Gastroesophageal sphincter (tissue), 3 donors: ENCODE data around the gene MAPKAPK3.

ENCODE experiments used
- EP300 ChIP-seq: sonication (generic); formaldehyde crosslinking; IDR thresholded peaks from one replicate; pipeline ENCODE4 v1.6.1; 2017; ENCODE audit warnings: antibody characterized with exemption, mild to moderate bottlenecking
- POLR2A ChIP-seq, 2 donors: fragments of 450-650 bp; IDR thresholded peaks; one replicate each; pipeline ENCODE4 v1.6.1; 2017; ENCODE audit warnings: antibody characterized with exemption in 2 of 2, mild to moderate bottlenecking in 2 of 2, moderate library complexity in 1 of 2
- POLR2AphosphoS5 ChIP-seq: sonication (generic); formaldehyde crosslinking; IDR thresholded peaks from one replicate; pipeline ENCODE4 v1.6.1; 2017; ENCODE audit warnings: antibody characterized with exemption
- TF ChIP-seq, protein P1 (sequence below), 4 experiments: fragments of 200-600 bp in 2 of 4; fragments of 450-650 bp in 2 of 4; sonication (generic) in 1 of 4; IDR thresholded peaks; one replicate each; pipeline ENCODE4 v1.5.1; 2017 to 2019; ENCODE audit warnings: antibody characterized with exemption in 4 of 4, mild to moderate bottlenecking in 2 of 4, moderate library complexity in 2 of 4

GRCh38 chr3:50651445-50651844 lies 34.5 kb downstream of the MAPKAPK3 start:
- TF ChIP-seq, protein P1, sequence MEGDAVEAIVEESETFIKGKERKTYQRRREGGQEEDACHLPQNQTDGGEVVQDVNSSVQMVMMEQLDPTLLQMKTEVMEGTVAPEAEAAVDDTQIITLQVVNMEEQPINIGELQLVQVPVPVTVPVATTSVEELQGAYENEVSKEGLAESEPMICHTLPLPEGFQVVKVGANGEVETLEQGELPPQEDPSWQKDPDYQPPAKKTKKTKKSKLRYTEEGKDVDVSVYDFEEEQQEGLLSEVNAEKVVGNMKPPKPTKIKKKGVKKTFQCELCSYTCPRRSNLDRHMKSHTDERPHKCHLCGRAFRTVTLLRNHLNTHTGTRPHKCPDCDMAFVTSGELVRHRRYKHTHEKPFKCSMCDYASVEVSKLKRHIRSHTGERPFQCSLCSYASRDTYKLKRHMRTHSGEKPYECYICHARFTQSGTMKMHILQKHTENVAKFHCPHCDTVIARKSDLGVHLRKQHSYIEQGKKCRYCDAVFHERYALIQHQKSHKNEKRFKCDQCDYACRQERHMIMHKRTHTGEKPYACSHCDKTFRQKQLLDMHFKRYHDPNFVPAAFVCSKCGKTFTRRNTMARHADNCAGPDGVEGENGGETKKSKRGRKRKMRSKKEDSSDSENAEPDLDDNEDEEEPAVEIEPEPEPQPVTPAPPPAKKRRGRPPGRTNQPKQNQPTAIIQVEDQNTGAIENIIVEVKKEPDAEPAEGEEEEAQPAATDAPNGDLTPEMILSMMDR (IDR thresholded peaks at IDR 0.05), result no peak
- TF ChIP-seq POLR2A (IDR thresholded peaks at IDR 0.05) (no peak), POLR2AphosphoS5 (no peak), EP300 (no peak)
